Prostate gland (tissue), 2 donors: Measurements from ENCODE around the gene NFATC1. TPM values are rescaled to one million over a fixed set of nuclear protein-coding genes. Genes with fewer than 3 reads are reported as not detected.

Experiments
- DNase-seq: peaks from one replicate; pipeline ENCODE4 v3.0.0-alpha.2; 2019; ENCODE audit warnings: low spot score
- H3K27ac ChIP-seq, 2 donors: fragments of 200-600 bp; sonication (generic); 2 replicates each; pipeline ENCODE4 v1.5.1; 2017 to 2019
- H3K27me3 ChIP-seq: fragments of 200-600 bp; sonication (generic); replicated peaks from 2 replicates; pipeline ENCODE4 v1.5.1; 2019; ENCODE audit not compliant: insufficient read depth
- H3K36me3 ChIP-seq, 2 donors: fragments of 200-600 bp; sonication (generic); 1 replicate in 1 of 2; 2 replicates in 1 of 2; pipeline versions ENCODE4 v1.5.1 to v1.8.1; 2017 to 2019
- H3K4me1 ChIP-seq: fragments of 200-600 bp; sonication (generic); replicated peaks from 2 replicates; pipeline ENCODE4 v1.5.1; 2019
- H3K4me3 ChIP-seq, 2 donors: fragments of 200-600 bp; sonication (generic); 2 replicates each; pipeline ENCODE4 v1.5.1; 2017 to 2019
- H3K9me3 ChIP-seq: fragments of 200-600 bp; sonication (generic); 2 replicates; pipeline ENCODE4 v1.5.1; 2017
- POLR2A ChIP-seq: fragments of 450-650 bp; IDR thresholded peaks from one replicate; pipeline ENCODE4 v1.6.1; 2016; ENCODE audit warnings: antibody characterized with exemption, mild to moderate bottlenecking
- POLR2AphosphoS5 ChIP-seq: sonication (generic); formaldehyde crosslinking; IDR thresholded peaks from one replicate; pipeline ENCODE4 v1.6.1; 2017; ENCODE audit warnings: antibody characterized with exemption
- WGBS: methylation state at CpG from one replicate; pipeline ENCODE4 v1.1.5; 2018; 5-methylcytosine and 5-hydroxymethylcytosine counted together
- intact Hi-C: fragments of 100-400 bp; cut with DNase I; formaldehyde crosslinking; loops from one replicate; pipeline ENCODE4 v1.14.2; 2022
- total RNA-seq, 2 donors: library from RNA; depleted of rRNA; stranded (reverse); fragments of >200 nt; gene quantifications; one replicate each; pipeline ENCODE4 v1.1.0, GENCODE V29; 2016
- TF ChIP-seq, protein P1 (sequence below), 4 experiments: fragments of 200-600 bp in 2 of 4; fragments of 450-650 bp in 2 of 4; sonication (generic) in 2 of 4; IDR thresholded peaks; 1 replicate in 3 of 4; 2 replicates in 1 of 4; pipeline ENCODE4 v1.5.1; 2016 to 2019; ENCODE audit warnings: antibody characterized with exemption in 4 of 4, mild to moderate bottlenecking in 2 of 4, moderate library complexity in 2 of 4

Gene NFATC1
- total RNA-seq, 2 donors from 2014 or later, result 16.8 to 24.6 TPM

DNA sequence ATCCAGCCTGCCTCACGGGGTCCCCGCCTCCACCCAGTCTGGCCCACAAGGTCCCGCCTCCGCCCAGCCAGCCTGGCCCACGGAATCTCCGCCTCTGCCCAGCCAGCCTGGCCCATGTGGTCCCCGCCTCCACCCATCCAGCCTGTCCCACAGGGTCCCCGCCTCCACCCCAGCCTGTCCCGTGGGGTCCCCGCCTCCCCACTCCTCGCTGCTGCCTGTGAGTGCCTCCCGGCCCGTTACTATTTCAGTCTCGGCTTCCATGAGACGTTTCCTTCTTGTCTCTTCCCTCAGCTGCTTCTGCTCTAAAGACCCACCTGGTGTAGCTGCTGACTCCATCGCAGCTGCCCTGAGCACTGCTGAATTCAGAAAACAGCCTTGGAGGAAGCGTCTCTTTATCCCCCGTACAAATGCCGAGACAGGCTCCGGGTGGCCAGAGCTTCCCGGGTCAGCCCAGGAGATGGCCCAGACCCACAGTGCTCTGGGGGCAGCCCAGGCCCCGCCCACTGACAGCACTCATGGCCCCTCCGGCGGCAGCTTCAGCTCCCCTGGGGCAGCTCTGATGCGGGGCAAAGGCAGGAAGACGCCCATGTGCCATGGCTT is 69.8 kb downstream of the NFATC1 start:
- H3K4me1 ChIP-seq, result peaks cover under 1% of the 10 kb centered on the region
- 43% methylated on average over 26 of the region's 26 CpGs for WGBS
- H3K27ac ChIP-seq, result no peak overlapping the region
- H3K4me3 ChIP-seq, result no peak overlapping the region
- intact Hi-C loops, result no loop called here
- no peaks in the 10 kb centered on the region for H3K36me3 ChIP-seq
- DNase-seq, result no peak
- no peaks in the 10 kb centered on the region for H3K27me3 ChIP-seq
- no peak for TF ChIP-seq POLR2A
- no peak for TF ChIP-seq POLR2AphosphoS5
- H3K9me3 ChIP-seq, result no peaks in the 10 kb centered on the region

DNA sequence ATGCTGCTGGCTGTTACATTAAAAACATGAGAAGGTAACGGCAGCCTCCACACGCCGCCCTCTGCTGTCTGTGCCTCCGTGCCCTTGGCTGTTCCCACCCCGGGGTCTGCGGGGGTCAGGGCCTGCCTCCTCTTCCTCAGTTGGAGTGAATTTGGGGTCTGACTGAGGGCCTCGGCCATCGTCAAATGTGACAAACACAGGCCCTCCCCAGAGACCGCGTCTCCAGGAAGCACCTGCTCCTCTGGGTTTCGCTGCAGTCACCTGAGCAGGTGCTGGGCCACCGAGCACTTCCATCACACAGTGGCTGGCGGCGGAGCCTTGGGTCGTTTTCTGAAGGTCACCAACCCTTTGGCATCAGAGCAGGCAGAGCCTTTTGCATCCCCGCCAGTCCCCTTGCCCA is 70.9 kb downstream of the NFATC1 start:
- H3K27ac ChIP-seq, result no peak overlapping the region
- 88% methylated on average over 16 of the region's 16 CpGs for WGBS
- H3K9me3 ChIP-seq, result no peaks in the 10 kb centered on the region
- H3K36me3 ChIP-seq, result no peaks in the 10 kb centered on the region
- intact Hi-C loops, result no loop called here
- TF ChIP-seq, protein P1, sequence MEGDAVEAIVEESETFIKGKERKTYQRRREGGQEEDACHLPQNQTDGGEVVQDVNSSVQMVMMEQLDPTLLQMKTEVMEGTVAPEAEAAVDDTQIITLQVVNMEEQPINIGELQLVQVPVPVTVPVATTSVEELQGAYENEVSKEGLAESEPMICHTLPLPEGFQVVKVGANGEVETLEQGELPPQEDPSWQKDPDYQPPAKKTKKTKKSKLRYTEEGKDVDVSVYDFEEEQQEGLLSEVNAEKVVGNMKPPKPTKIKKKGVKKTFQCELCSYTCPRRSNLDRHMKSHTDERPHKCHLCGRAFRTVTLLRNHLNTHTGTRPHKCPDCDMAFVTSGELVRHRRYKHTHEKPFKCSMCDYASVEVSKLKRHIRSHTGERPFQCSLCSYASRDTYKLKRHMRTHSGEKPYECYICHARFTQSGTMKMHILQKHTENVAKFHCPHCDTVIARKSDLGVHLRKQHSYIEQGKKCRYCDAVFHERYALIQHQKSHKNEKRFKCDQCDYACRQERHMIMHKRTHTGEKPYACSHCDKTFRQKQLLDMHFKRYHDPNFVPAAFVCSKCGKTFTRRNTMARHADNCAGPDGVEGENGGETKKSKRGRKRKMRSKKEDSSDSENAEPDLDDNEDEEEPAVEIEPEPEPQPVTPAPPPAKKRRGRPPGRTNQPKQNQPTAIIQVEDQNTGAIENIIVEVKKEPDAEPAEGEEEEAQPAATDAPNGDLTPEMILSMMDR (IDR thresholded peaks at IDR 0.05), result no peak
- TF ChIP-seq POLR2AphosphoS5 (no peak), POLR2A (no peak)
- DNase-seq, result no peak
- no peaks in the 10 kb centered on the region for H3K27me3 ChIP-seq
- H3K4me1 ChIP-seq, result peaks cover 5% of the 10 kb centered on the region
- no peak overlapping the region for H3K4me3 ChIP-seq

DNA sequence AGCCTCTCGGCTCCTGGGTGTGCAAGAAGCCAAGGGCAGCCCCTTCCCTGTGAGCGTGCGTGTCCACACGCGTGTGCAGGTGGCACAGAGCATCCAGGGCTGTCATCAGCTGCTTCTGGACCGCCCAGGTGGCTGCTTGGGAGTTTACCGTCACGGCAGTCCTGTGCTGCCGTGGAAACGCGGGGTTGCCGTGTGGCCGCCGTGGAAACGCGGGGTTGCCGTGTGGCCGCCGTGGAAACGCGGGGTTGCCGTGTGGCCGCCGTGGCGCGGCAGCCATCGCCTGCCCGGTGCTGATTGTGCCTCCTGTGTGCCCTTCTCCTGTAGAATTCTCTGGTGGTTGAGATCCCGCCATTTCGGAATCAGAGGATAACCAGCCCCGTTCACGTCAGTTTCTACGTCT is 71.4 kb downstream of the NFATC1 start:
- H3K4me3 ChIP-seq, result no peak overlapping the region
- intact Hi-C loops, result no loop called here
- no peaks in the 10 kb centered on the region for H3K9me3 ChIP-seq
- no peak overlapping the region for H3K27ac ChIP-seq
- DNase-seq, result no peak
- H3K36me3 ChIP-seq, result no peaks in the 10 kb centered on the region
- H3K4me1 ChIP-seq, result peaks cover 5% of the 10 kb centered on the region
- WGBS, result 98% methylated on average over 32 of the region's 33 CpGs
- TF ChIP-seq, protein P1 (IDR thresholded peaks at IDR 0.05), result no peak
- TF ChIP-seq POLR2AphosphoS5 (no peak), POLR2A (no peak)
- no peaks in the 10 kb centered on the region for H3K27me3 ChIP-seq

DNA sequence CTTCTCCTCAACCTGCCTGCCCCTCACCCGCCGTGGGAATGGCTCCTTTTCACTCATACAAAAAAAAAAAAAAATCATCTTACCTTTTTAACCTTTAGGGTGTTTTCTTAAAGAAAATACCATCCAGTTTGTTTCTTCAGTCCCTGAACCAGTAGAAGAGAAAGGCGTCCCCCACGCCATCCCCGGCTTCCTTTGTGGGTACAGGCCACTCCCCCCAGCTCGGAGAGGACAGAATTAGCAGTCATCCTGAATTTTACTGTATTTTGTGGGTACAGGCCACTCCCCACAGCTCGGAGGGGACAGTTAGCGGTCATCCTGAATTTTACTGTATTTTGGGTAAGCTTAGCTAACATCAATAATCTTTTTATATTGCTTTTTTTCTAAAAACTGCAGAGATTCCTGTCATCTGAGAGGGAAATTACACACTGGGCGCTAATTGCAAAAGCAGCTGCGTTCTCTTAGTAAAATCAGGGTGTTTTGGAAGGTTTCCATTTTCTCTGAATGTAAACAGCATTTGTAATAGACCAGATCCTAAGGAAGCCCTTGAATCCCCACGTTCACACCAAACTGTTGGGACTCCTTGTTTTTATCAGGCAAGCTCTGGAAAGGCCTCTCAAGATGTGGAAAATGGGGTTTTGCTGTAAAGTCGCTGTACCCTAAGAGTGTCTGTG is 72.5 kb downstream of the NFATC1 start:
- no peak for TF ChIP-seq POLR2A
- no peak for TF ChIP-seq POLR2AphosphoS5
- TF ChIP-seq, protein P1 (IDR thresholded peaks at IDR 0.05), result no peak
- intact Hi-C loops, result no loop called here
- Histone ChIP-seq H3K4me1 (peaks cover 5% of the 10 kb centered on the region), H3K9me3 (no peaks in the 10 kb centered on the region), H3K36me3 (no peaks in the 10 kb centered on the region), H3K27ac (no peak overlapping the region), H3K4me3 (no peak overlapping the region), H3K27me3 (no peaks in the 10 kb centered on the region)
- DNase-seq, result no peak
- 87% methylated on average over 12 of the region's 12 CpGs for WGBS

DNA sequence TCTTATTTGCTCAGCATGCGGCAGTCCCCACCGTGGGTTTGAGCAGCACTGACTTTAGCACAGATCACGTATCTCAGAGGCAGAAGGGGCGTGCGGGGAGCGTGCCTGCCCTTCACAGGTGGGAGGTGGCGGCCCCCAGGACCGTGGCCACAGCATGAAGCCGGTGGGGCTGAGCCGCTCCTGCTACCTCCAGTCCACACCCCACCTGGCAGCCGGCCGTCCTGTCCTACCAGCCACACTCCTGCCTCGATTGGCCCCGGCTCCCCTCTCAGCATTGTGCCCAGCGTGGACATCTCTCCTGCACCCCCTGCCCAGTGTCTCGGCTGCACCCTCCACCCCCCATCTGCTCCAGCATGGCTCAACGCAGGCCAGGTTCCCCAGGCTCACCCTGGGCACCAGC is 73.6 kb downstream of the NFATC1 start:
- TF ChIP-seq, protein P1 (IDR thresholded peaks at IDR 0.05), result no peak
- TF ChIP-seq POLR2A (no peak), POLR2AphosphoS5 (no peak)
- H3K4me3 ChIP-seq, result no peak overlapping the region
- H3K27ac ChIP-seq, result no peak overlapping the region
- 88% methylated on average over 17 of the region's 17 CpGs for WGBS
- H3K27me3 ChIP-seq, result no peaks in the 10 kb centered on the region
- intact Hi-C loops, result no loop called here
- H3K4me1 ChIP-seq, result peaks cover 5% of the 10 kb centered on the region
- H3K36me3 ChIP-seq, result no peaks in the 10 kb centered on the region
- no peaks in the 10 kb centered on the region for H3K9me3 ChIP-seq
- DNase-seq, result no peak
